Psoas muscle (tissue), 8 donors: ENCODE results near the gene LSM4. TPM values are rescaled to one million over a fixed set of nuclear protein-coding genes. Genes with fewer than 3 reads are reported as not detected.

Experiments
- ATAC-seq, 4 donors: fragments of 200-7000 bp; cut with Tn5 transposase; one replicate each; pipeline ENCODE4 v1.9.1; 2020; ENCODE audit warnings: moderate library complexity in 3 of 4, mild to moderate bottlenecking in 2 of 4
- DNase-seq, 2 donors: peaks; one replicate each; pipeline ENCODE4 v3.0.0-alpha.2; 2020
- H3K27ac ChIP-seq: fragments of 200-600 bp; one replicate; pipeline ENCODE4 v1.8.0; 2022
- H3K27me3 ChIP-seq, 3 donors: fragments of 200-600 bp in 1 of 3; one replicate each; pipeline versions ENCODE4 v1.6.1 to v1.8.0; 2013 to 2022; ENCODE audit warnings: low read length in 2 of 3, mild to moderate bottlenecking in 2 of 3, moderate library complexity in 1 of 3; ENCODE audit not compliant: insufficient read depth in 3 of 3
- H3K36me3 ChIP-seq, 2 donors: fragments of 200-600 bp in 1 of 2; one replicate each; pipeline versions ENCODE4 v1.6.1 to v1.8.0; 2013 to 2022; ENCODE audit warnings: low read depth in 1 of 2, mild to moderate bottlenecking in 1 of 2, moderate library complexity in 1 of 2; ENCODE audit not compliant: insufficient read depth in 1 of 2
- H3K4me1 ChIP-seq: fragments of 200-600 bp; one replicate; pipeline ENCODE4 v1.8.0; 2022
- H3K4me3 ChIP-seq: fragments of 200-600 bp; one replicate; pipeline ENCODE4 v1.8.0; 2022; ENCODE audit warnings: mild to moderate bottlenecking
- H3K9me3 ChIP-seq: fragments of 200-600 bp; one replicate; pipeline ENCODE4 v1.8.0; 2022
- CTCF ChIP-seq: fragments of 200-600 bp; IDR thresholded peaks from one replicate; pipeline ENCODE4 v1.8.0; 2022; ENCODE audit warnings: antibody characterized with exemption
- WGBS, 3 donors: extraction: QIAGEN DNeasy Blood & Tissue Kit; methylation state at CpG; one replicate each; pipeline versions ENCODE4 v1.1.6 to v1.1.7; 2013; 5-methylcytosine and 5-hydroxymethylcytosine counted together
- intact Hi-C, 2 donors: fragments of 100-400 bp; cut with DNase I; formaldehyde crosslinking; loops; one replicate each; pipeline versions ENCODE4 v1.11.0 to v1.14.2; 2022
- polyA plus RNA-seq, 3 donors: library from polyadenylated mRNA; stranded (reverse); fragments of 200-250 nt; gene quantifications; one replicate each; pipeline ENCODE4 v1.2.3, GENCODE V29; 2013
- total RNA-seq, 4 donors: library from RNA; stranded (reverse); fragmentation: NEBNext Ultra II Directional in 2 of 4; extraction: Animal tissue kit (Norgen Biotek cat#: 25700) in 2 of 4; gene quantifications; one replicate each; pipeline versions ENCODE4 v1.2.1 to v1.2.4, GENCODE V29; 2021 to 2023
- donor health status: healthy with polysubstance abuse.
- donor health status: DM: no; HTN: no; CAD: no; lungs with moderate emphysema.
- donor health status: Bipolar disorder and iron deficiency.
- donor health status: healthy.
- donor health status: DM: yes; HTN: yes; CAD: no.
- donor health status: DM: no; HTN: no; CAD: no.
- donor health status: DM: no; HTN: no; CAD: no.
- donor health status: DM: yes; HTN: yes; CAD: no.

Gene LSM4
- total and polyA plus RNA-seq, 7 donors, result 87.9 to 215 (median 132) TPM

- Histone ChIP-seq H3K9me3 (no peaks in the 10 kb centered on the region), H3K4me1 (peaks cover 12% of the 10 kb centered on the region), H3K27ac (peak overlapping the region; percentile 51), H3K27me3 (no peaks in the 10 kb centered on the region), H3K36me3 (no peaks in the 10 kb centered on the region), H3K4me3 (no peak overlapping the region)
- DNase-seq (no peak), ATAC-seq (no peak)
- intact Hi-C loops, result no loop called here
- TF ChIP-seq CTCF, result no peak
- WGBS, 3 donors, result 61 to 76% (median 68%) methylated on average over 12 of the region's 12 CpGs
Observed at GRCh38 chr19:18284712-18285360, 38.0 kb downstream of the LSM4 start.

- intact Hi-C loops, result no loop called here
- H3K4me3 ChIP-seq, result peak overlapping the region; percentile 72
- ATAC-seq (no peak), DNase-seq (no peak)
- peak overlapping the region; percentile 100 for H3K27ac ChIP-seq
- H3K4me1 ChIP-seq, result peaks cover 22% of the 10 kb centered on the region
- H3K9me3 ChIP-seq, result no peaks in the 10 kb centered on the region
- peaks cover 0 to 7% of the 10 kb centered on the region in 2 donors for H3K36me3 ChIP-seq
- 88 to 93% (median 89%) methylated on average over 5 of the region's 5 CpGs for WGBS, 3 donors
- TF ChIP-seq CTCF, result no peak
- no peaks in the 10 kb centered on the region for H3K27me3 ChIP-seq
Observed at GRCh38 chr19:18283338-18283737, 39.5 kb downstream of the LSM4 start.

- intact Hi-C loops, result no loop called here
- Histone ChIP-seq H3K4me1 (peaks cover 28% of the 10 kb centered on the region), H3K27me3 (no peaks in the 10 kb centered on the region), H3K36me3 (peaks cover 0 to 12% of the 10 kb centered on the region in 2 donors), H3K27ac (peak overlapping the region; percentile 100), H3K4me3 (peak overlapping the region; percentile 72), H3K9me3 (no peaks in the 10 kb centered on the region)
- DNase-seq, result no peak
- no peak for TF ChIP-seq CTCF
- ATAC-seq, result no peak
- 51 to 66% (median 57%) methylated on average over 4 of the region's 4 CpGs for WGBS, 3 donors
Observed at GRCh38 chr19:18282788-18283141, 40.1 kb downstream of the LSM4 start.

- ATAC-seq (peak in 1 of 4 donors; percentile 8), DNase-seq (no peak)
- peaks cover 33% of the 10 kb centered on the region for H3K4me1 ChIP-seq
- H3K4me3 ChIP-seq, result peak overlapping the region; percentile 72
- TF ChIP-seq CTCF, result no peak
- 2% methylated on average over 12 to 26 of the region's 27 CpGs for WGBS, 3 donors
- H3K27me3 ChIP-seq, result no peaks in the 10 kb centered on the region
- no peaks in the 10 kb centered on the region for H3K9me3 ChIP-seq
- intact Hi-C loops, result no loop called here
- peaks cover 0 to 12% of the 10 kb centered on the region in 2 donors for H3K36me3 ChIP-seq
- peak overlapping the region; percentile 100 for H3K27ac ChIP-seq
Observed at GRCh38 chr19:18282021-18282787, 40.7 kb downstream of the LSM4 start.
